GM18520 (cell line): ENCODE results near the gene MIDN.
"Not testable (repeated sequence)": the region's sequence is repeated elsewhere in the genome, so short reads cannot be mapped to it uniquely, and the experiment has no call there.

Experiments
- ATAC-seq: cut with Tn5 transposase; IDR thresholded peaks from one replicate; pipeline ENCODE4 v1.9.1; 2021; ENCODE audit not compliant: unreplicated experiment

MIDN gene

GRCh38 chr19:1291761-1292418 is 43.5 kb downstream of the MIDN start:
- no peak for ATAC-seq

- no peak for ATAC-seq
These were observed 44.2 kb downstream of the MIDN start for GRCh38 chr19:1292419-1293151.

- ATAC-seq: no peak
These were observed 45.6 kb downstream of the MIDN start for GRCh38 chr19:1293782-1294604.

DNA sequence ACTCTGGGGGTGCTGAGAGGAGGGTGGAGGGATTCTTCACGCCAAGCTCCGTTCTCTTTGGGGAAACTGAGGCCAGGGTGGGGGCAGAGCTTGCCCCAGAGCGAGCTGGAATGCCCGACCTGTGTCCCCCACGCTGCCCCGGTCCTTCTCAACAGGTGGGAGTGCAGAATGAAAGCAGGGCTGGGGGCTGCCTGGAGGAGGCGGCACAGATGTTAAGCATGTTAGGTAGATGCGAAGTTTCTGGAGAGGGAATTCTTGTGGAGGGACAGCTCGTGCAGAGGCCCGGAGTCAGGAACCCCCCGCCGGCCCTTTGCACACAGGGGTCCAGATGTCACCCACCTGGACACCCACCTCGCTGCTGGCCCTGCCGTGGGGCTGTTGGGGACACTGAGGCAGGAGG is 46.3 kb downstream of the MIDN start:
- no peak for ATAC-seq

DNA sequence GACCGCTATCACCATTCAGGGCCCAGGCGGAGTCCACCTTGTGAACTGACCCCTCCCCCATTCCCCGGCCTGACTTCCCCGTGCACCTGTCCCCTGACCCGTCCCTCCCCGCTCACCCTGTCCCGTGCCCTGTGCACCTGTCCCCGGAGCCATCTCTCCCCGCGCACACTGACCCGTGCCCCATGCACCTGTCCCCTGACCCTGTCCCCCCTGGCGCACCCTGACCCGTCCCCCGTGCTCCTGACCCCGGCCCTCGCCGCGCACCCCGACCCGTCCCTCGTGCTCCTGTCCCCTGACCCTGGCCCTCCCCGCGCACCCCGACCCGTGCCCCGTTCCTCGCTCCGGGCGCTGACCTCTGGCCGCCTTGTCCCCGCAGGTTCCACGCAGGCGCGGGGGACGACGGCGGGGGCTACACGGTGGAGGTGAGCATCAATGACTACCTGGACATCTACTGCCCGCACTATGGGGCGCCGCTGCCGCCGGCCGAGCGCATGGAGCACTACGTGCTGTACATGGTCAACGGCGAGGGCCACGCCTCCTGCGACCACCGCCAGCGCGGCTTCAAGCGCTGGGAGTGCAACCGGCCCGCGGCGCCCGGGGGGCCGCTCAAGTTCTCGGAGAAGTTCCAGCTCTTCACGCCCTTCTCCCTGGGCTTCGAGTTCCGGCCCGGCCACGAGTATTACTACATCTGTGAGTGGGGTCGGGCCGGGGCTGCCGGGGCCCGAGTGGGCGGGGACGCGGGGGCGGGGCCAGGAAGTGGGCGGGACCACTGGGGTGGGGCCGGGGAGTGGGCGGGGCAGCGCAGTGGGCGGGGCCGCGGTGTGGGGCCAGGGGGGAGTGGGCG is 47.0 kb downstream of the MIDN start:
- no peak for ATAC-seq

DNA sequence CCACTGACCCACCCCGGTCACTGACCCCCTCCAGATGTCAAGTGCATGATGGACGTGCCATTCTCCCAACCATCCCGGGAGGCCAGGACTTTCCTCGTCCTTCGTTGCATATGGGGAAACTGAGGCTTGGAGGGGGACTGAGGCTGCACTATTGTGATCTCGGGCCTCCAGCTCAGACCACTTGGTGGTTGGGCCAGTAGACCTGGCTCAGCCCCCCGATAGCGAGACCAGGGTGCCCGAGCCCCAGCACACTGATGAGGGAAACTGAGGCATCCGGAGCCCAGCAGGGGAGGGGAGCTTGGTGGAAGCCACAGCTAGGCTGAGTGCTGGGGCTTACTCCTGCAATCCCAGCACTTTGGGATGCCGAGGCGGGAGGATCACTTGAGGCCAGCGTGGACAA is 47.7 kb downstream of the MIDN start:
- no peak for ATAC-seq

GRCh38 chr19:1296575-1297271 is 48.3 kb downstream of the MIDN start:
- ATAC-seq: no peak

- no peak for ATAC-seq
These were observed 49.9 kb downstream of the MIDN start for GRCh38 chr19:1298235-1298634.

DNA sequence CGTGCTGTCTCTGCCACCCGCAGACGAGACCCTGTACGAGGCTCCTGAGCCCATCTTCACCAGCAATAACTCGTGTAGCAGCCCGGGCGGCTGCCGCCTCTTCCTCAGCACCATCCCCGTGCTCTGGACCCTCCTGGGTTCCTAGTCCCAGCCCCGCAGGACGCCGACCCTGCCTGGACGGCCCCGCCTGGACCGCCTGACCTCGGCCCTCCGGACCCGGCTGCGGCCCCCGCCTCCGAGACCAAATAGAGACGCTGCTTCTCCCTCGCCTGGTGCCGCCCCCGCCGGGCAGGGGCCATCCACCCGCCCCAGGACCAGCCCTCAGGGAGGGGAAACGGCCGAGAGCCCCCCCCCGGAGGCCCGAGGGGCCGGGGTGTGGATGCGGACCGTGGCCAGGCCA is 51.4 kb downstream of the MIDN start:
- no peak for ATAC-seq

GRCh38 chr19:1300744-1301490 is 52.5 kb downstream of the MIDN start:
- ATAC-seq: no peak

GRCh38 chr19:1302533-1303239 is 54.3 kb downstream of the MIDN start:
- no peak for ATAC-seq

DNA sequence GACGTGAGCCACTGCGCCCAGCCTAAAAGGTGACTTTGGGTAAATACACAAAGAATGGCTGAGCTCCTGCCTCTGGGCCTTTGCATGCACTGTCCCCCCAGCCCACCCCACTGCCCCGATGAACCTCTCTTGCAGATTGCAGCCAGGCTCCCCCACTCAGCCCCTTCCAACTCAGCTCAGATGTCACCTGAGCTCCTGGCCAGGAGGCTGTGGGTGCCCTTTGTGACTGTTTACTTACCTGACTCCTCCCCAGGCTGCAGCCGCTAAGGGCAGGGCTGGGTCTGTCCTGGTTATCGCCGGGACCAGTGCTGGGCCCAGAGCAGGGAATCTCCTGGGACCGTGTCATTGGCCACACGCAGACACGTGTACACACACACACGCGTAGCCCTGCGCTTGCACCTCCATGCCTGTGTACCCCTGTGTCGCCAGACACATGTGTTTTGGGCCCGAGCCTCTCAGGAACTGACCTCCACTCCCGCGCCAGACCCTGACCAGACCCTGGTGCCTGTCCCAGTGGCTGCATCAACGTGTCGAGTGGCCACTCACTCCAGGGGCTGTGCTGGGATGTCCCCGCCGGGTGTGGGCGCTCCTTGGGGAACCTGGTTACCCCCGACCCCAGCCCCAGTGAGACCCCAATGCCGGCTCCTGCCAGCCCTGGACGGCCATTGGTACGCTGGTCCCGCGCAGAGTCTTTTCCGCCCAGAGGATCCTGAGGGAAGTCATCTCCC is 56.0 kb downstream of the MIDN start:
- ATAC-seq: no peak

DNA sequence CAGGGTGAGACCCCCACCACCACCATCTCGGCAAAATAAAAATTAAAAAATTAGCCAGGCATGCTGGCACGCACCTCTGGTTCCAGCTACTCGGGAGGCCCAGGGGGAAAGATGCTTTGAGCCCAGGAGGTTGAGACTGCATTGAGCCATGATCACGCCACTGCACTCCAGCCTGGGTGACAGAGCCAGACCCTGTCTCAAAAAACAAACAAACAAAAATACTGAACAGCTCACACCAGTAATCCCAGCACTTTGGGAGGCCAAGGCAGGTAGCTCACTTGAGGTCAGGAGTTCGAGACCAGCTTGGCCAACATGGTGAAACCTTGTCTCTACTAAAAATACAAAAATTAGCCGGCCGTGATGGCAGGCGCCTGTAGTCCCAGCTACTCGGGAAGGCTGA is 57.0 kb downstream of the MIDN start:
- ATAC-seq: not testable (repeated sequence)

DNA sequence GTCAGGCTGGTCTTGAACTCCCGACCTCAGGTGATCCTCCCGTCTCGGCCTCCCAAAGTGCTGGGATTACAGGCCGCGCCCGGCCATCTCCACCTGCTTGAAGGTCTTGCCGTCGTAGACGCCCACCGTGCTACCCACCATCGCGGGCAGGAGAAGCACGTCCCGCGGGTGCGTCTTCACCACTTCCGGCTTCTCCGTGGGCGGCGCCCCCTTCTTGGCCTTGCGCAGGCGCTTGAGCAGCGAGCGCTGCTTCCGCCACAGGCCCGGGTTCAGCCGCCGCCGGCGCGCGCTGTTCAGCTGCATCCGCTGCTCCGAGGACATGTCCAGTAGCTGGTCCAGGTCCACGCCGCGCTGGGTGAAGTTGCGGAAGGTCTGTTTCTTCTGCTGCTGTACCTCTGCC is 58.9 kb downstream of the MIDN start:
- ATAC-seq: no peak

- ATAC-seq: no peak
These were observed 59.4 kb downstream of the MIDN start for GRCh38 chr19:1307755-1308303.

- ATAC-seq: no peak
These were observed 60.3 kb downstream of the MIDN start for GRCh38 chr19:1308718-1309117.
